ENCODE results near the gene HPS4. TPM values are rescaled to one million over a fixed set of nuclear protein-coding genes. Genes with fewer than 3 reads are reported as not detected.

The HPS4 gene
- total and polyA plus RNA-seq, 2 of the 8 experiments (the other 6 are each of a cell fraction or from before 2014, with no cell fraction given), result 28.0 to 35.2 TPM

DNA sequence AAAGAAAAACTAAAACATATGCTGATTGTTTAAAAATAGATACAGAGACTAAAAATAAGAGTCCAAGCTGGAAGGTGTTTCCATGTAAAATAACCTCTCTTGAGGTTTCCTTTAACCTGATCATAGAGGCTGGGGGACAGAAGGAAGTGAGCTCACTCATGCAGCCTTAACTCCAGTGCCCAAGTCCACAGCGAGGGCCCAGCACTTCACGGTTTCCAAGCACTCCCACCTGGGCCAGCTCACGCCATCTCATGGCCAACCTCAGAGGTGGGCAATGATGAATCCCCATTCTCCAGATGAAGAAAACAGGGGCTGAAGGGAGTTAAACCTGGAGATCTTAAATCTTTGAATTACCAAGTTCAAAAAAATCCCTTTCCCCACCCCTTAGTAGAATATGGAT is 43.6 kb upstream of the HPS4 start:
- no peak overlapping the region for H4K8ac ChIP-seq (ENCODE audit: extremely low read depth, insufficient read depth, low read length)
- WGBS, 2 experiments (ENCODE audit: extremely low coverage in 1 of 2, insufficient coverage in 1 of 2, insufficient read length in 1 of 2, insufficient replicate concordance in 2 of 2, low coverage in 1 of 2, low lambda C conversion rate in 2 of 2, missing lambda C conversion rate in 1 of 2), result 79% methylated on average over 3 of the region's 3 CpGs; no CpG with 5 or more reads in 1 of the 2 experiments
- no peak for TF ChIP-seq JUND (IDR thresholded peaks at IDR 0.05; ENCODE audit: low read length)
- TF ChIP-seq SIN3A (conservative IDR thresholded peaks at IDR 0.05 in 1 of 2, IDR thresholded peaks at IDR 0.05 in 1 of 2; ENCODE audit: low read depth in 1 of 2, low read length in 2 of 2), result no peak
- no peak for TF ChIP-seq NRF1 (IDR thresholded peaks at IDR 0.05; ENCODE audit: low read depth, low read length)
- TF ChIP-seq ATF2 (IDR thresholded peaks at IDR 0.05; ENCODE audit: low read length), result no peak
- no peak for TF ChIP-seq KDM4A (IDR thresholded peaks at IDR 0.05; ENCODE audit: low read depth, low read length, severe bottlenecking)
- no peak for TF ChIP-seq TAF7 (optimal IDR thresholded peaks at IDR 0.05; ENCODE audit: borderline replicate concordance, low read depth, low read length)
- no peak for TF ChIP-seq CBX8 (IDR thresholded peaks at IDR 0.05; ENCODE audit: borderline replicate concordance, low read depth, low read length)
- TF ChIP-seq PHF8 (conservative IDR thresholded peaks at IDR 0.05; ENCODE audit: low read depth, low read length), result no peak
- TF ChIP-seq RFX5 (IDR thresholded peaks at IDR 0.05; ENCODE audit: borderline replicate concordance, low read depth, low read length), result no peak
- no peak for TF ChIP-seq ASH2L (IDR thresholded peaks at IDR 0.05; ENCODE audit: low read length)
- TF ChIP-seq BRCA1 (IDR thresholded peaks at IDR 0.05; ENCODE audit: low read depth, low read length), result no peak
- TF ChIP-seq RNF2 (IDR thresholded peaks at IDR 0.05; ENCODE audit: borderline replicate concordance, low read depth, low read length, missing control alignments, poor library complexity, severe bottlenecking), result no peak

More for the DNA sequence above, 43.6 kb upstream of the HPS4 start:
- H3K4me2 ChIP-seq (ENCODE audit: insufficient read depth in 1 of 2, low read depth in 2 of 2, low read length in 2 of 2), result no peak overlapping the region
- H3K23me2 ChIP-seq (ENCODE audit: low read depth, low read length), result no peaks in the 10 kb centered on the region
- no peak overlapping the region for H3K56ac ChIP-seq (replicated peaks; ENCODE audit: insufficient read length, low read depth, low read length)
- H3K4me1 ChIP-seq (replicated peaks in 1 of 4; ENCODE audit: control insufficient read depth in 3 of 4, insufficient read depth in 4 of 4, low read length in 3 of 4), result no peaks in the 10 kb centered on the region
- no peak overlapping the region for H2BK120ac ChIP-seq (replicated peaks; ENCODE audit: low read depth, low read length)
- H2BK5ac ChIP-seq (ENCODE audit: low read depth, low read length), result no peak overlapping the region
- no peak overlapping the region for H2AFZ ChIP-seq (ENCODE audit: low read length)
- no peak overlapping the region for H3K4me3 ChIP-seq (ENCODE audit: extremely low read depth in 1 of 4, insufficient read depth in 2 of 4, low read depth in 3 of 4, low read length in 4 of 4)
- no peak overlapping the region for H3K4ac ChIP-seq (replicated peaks; ENCODE audit: insufficient read length, low read depth, low read length)
- H3K27me3 ChIP-seq (replicated peaks in 1 of 4; ENCODE audit: control insufficient read depth in 3 of 4, extremely low read depth in 1 of 4, insufficient read depth in 3 of 4, low read length in 3 of 4), result no peaks in the 10 kb centered on the region; a peak in 1 of 7 replicates
- H3K9me3 ChIP-seq (ENCODE audit: insufficient read depth in 2 of 2, low read depth in 1 of 2, low read length in 1 of 2), result no peaks in the 10 kb centered on the region
- no peak overlapping the region for H3K23ac ChIP-seq (ENCODE audit: insufficient read length)
- H3K36me3 ChIP-seq (ENCODE audit: control insufficient read depth in 2 of 4, insufficient read depth in 4 of 4, low read length in 3 of 4), result peaks cover 6 to 59% (median 40%) of the 10 kb centered on the region in 4 experiments; a peak in 6 of 8 replicates
- H3K9ac ChIP-seq (replicated peaks in 1 of 4; ENCODE audit: extremely low read depth in 1 of 4, low read depth in 3 of 4, low read length in 3 of 4), result no peak overlapping the region
- H2AK5ac ChIP-seq (ENCODE audit: low read depth, low read length), result no peak overlapping the region
- no peaks in the 10 kb centered on the region for H3K79me1 ChIP-seq (ENCODE audit: low read depth, low read length)
- H4K5ac ChIP-seq (ENCODE audit: insufficient read length, low read depth, low read length), result no peak overlapping the region
- CTCF ChIA-PET (ENCODE audit: partially characterized antibody), result interaction anchor here (1.0 to 1.5 kb wide), 2 partner anchors 9 to 142 kb away, joined by 3 to 4 read pairs; no protein-coding TSS in a partner anchor
- no peak overlapping the region for H3K18ac ChIP-seq (ENCODE audit: extremely low read depth, low read length)
- no peak for DNase-seq (ENCODE audit: low read depth in 1 of 2, low spot score in 2 of 2)
- no peak overlapping the region for H2BK15ac ChIP-seq (ENCODE audit: low read length)
- POLR2A ChIA-PET (ENCODE audit: partially characterized antibody), result interaction anchor here (1.2 to 1.6 kb wide), 3 partner anchors 11 to 26 kb away, joined by 3 read pairs; no protein-coding TSS in a partner anchor
- no peak overlapping the region for H3K14ac ChIP-seq (ENCODE audit: insufficient read length)
- no peak overlapping the region for H3K27ac ChIP-seq (ENCODE audit: low read depth, low read length)
- H3K79me2 ChIP-seq (ENCODE audit: control insufficient read depth in 1 of 2, insufficient read depth in 2 of 2, low read length in 2 of 2), result no peaks in the 10 kb centered on the region
- H4K20me1 ChIP-seq (replicated peaks in 1 of 2; ENCODE audit: control insufficient read depth in 1 of 2, insufficient read depth in 2 of 2, low read length in 2 of 2), result peaks cover 0 to 3% of the 10 kb centered on the region in 2 experiments
- H2BK12ac ChIP-seq (ENCODE audit: low read depth, low read length), result no peak overlapping the region
- no peak overlapping the region for H4K91ac ChIP-seq (replicated peaks; ENCODE audit: insufficient read length, low read length)
- FAIRE-seq, result no peak
- no peak overlapping the region for H2BK20ac ChIP-seq (ENCODE audit: low read length)

Measured in H1 (cell line).